HG03039 (cell line): ENCODE measurements around the gene FABP6.
"Not testable (repeated sequence)": the region's sequence is repeated elsewhere in the genome, so short reads cannot be mapped to it uniquely, and the experiment has no call there.

Experiments
- ATAC-seq: cut with Tn5 transposase; IDR thresholded peaks from one replicate; pipeline ENCODE4 v1.9.1; 2021; ENCODE audit warnings: mild to moderate bottlenecking, moderate library complexity; ENCODE audit not compliant: unreplicated experiment

The FABP6 gene

GRCh38 chr5:160229190-160229742 is at the start of gene FABP6:
TSS of gene FABP6 (plus strand) at chr5:160229506. CDS start at chr5:160229558, 52 bp downstream.
- no peak for ATAC-seq

- no peak for ATAC-seq
Measured at GRCh38 chr5:160180931-160181330, 48.4 kb upstream of the FABP6 start.

GRCh38 chr5:160181965-160182622 is 47.2 kb upstream of the FABP6 start:
- ATAC-seq = no peak

- ATAC-seq = no peak
Measured at GRCh38 chr5:160183075-160183474, 46.2 kb upstream of the FABP6 start.

GRCh38 chr5:160185626-160186360 is 43.5 kb upstream of the FABP6 start:
- ATAC-seq = no peak

GRCh38 chr5:160186480-160186879 is 42.8 kb upstream of the FABP6 start:
- ATAC-seq = no peak

- no peak for ATAC-seq
Measured at GRCh38 chr5:160187091-160187490, 42.2 kb upstream of the FABP6 start.

GRCh38 chr5:160188141-160189015 is 40.9 kb upstream of the FABP6 start:
- ATAC-seq = no peak

GRCh38 chr5:160192424-160192823 is 36.9 kb upstream of the FABP6 start:
- no peak for ATAC-seq

GRCh38 chr5:160193076-160193475 is 36.2 kb upstream of the FABP6 start:
- ATAC-seq = not testable (repeated sequence)

GRCh38 chr5:160193790-160194189 is 35.5 kb upstream of the FABP6 start:
- ATAC-seq = not testable (repeated sequence)

GRCh38 chr5:160197341-160198144 is 31.8 kb upstream of the FABP6 start:
- no peak for ATAC-seq

- ATAC-seq = no peak
Measured at GRCh38 chr5:160198146-160198545, 31.2 kb upstream of the FABP6 start.

- no peak for ATAC-seq
Measured at GRCh38 chr5:160198841-160199409, 30.4 kb upstream of the FABP6 start.

- ATAC-seq = peak; percentile 94
Measured at GRCh38 chr5:160199410-160199911, 29.8 kb upstream of the FABP6 start.

- no peak for ATAC-seq
Measured at GRCh38 chr5:160207061-160207460, 22.2 kb upstream of the FABP6 start.

GRCh38 chr5:160209917-160210316 is 19.4 kb upstream of the FABP6 start:
- no peak for ATAC-seq

- ATAC-seq = no peak
Measured at GRCh38 chr5:160210606-160211005, 18.7 kb upstream of the FABP6 start.

- ATAC-seq = no peak
Measured at GRCh38 chr5:160211352-160211751, 18.0 kb upstream of the FABP6 start.

GRCh38 chr5:160213537-160213936 is 15.8 kb upstream of the FABP6 start:
- ATAC-seq = no peak
